ENCODE measurements around the gene MNAT1. TPM values are rescaled to one million over a fixed set of nuclear protein-coding genes. Genes with fewer than 3 reads are reported as not detected.
A peak's percentile ranks its signal among the peaks of the same experiment; 100 is the strongest.

MNAT1 gene
- total RNA-seq, 1 donor from 2014 or later = 32.7 TPM

DNA sequence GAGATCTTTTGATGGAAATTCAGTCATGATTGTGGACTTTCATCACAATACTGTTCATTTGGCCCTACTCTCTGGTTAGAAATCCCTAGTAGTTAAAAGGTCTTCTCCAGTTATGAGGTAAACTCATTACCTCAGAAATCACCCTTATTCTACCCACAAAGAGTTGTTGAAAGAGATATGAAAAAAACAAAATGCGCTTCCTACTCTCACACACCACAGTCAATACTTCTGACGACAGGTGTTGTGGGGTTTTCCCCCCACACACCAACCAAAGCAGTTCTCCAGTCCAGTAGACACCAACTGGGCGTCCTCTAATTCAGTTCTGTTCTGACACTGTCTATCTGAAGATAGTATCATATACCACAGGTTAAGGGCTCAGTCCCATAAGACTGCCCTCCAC is 191.4 kb downstream of the MNAT1 start:
- H3K36me3 Mint-ChIP-seq = peaks cover 11% of the 10 kb centered on the region
- TF ChIP-seq, protein P1, sequence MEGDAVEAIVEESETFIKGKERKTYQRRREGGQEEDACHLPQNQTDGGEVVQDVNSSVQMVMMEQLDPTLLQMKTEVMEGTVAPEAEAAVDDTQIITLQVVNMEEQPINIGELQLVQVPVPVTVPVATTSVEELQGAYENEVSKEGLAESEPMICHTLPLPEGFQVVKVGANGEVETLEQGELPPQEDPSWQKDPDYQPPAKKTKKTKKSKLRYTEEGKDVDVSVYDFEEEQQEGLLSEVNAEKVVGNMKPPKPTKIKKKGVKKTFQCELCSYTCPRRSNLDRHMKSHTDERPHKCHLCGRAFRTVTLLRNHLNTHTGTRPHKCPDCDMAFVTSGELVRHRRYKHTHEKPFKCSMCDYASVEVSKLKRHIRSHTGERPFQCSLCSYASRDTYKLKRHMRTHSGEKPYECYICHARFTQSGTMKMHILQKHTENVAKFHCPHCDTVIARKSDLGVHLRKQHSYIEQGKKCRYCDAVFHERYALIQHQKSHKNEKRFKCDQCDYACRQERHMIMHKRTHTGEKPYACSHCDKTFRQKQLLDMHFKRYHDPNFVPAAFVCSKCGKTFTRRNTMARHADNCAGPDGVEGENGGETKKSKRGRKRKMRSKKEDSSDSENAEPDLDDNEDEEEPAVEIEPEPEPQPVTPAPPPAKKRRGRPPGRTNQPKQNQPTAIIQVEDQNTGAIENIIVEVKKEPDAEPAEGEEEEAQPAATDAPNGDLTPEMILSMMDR (conservative IDR thresholded peaks at IDR 0.05) = no peak
- H3K27me3 Mint-ChIP-seq = no peaks in the 10 kb centered on the region
- no peak overlapping the region for H3K27ac Mint-ChIP-seq
- H3K9me3 Mint-ChIP-seq = no peaks in the 10 kb centered on the region
- peaks cover 6% of the 10 kb centered on the region for H3K4me1 Mint-ChIP-seq (ENCODE audit: unreplicated experiment)
- DNase-seq (ENCODE audit: extremely low spot score, unreplicated experiment) = no peak
- H3K4me3 Mint-ChIP-seq = no peak overlapping the region

DNA sequence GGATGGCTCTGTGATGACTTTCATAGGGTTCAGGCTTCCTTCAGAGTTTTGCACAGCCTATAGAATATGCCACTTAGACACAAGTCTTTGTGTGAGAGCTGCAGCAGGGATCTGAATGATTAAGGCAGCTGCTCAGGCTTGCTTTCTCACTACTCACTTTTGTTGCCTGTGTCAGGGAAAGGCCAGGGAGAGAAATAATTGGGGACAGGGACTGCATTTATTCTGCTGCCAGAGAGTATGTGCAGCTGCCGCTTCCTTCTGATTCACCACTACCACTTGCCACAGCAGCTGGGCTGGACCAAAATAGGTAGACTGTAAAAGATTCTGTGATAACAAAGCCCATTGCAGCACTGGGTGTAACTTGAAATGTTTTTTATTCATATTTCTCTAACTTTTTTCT is 196.7 kb downstream of the MNAT1 start:
- peaks cover 24% of the 10 kb centered on the region for H3K4me1 Mint-ChIP-seq (ENCODE audit: unreplicated experiment)
- DNase-seq (ENCODE audit: extremely low spot score, unreplicated experiment) = no peak
- peaks cover 9% of the 10 kb centered on the region for H3K36me3 Mint-ChIP-seq
- H3K27me3 Mint-ChIP-seq = no peaks in the 10 kb centered on the region
- peaks cover 5% of the 10 kb centered on the region for H3K9me3 Mint-ChIP-seq
- TF ChIP-seq, protein P1 (conservative IDR thresholded peaks at IDR 0.05) = no peak
- H3K4me3 Mint-ChIP-seq = no peak overlapping the region
- H3K27ac Mint-ChIP-seq = peak overlapping the region; percentile 14

DNA sequence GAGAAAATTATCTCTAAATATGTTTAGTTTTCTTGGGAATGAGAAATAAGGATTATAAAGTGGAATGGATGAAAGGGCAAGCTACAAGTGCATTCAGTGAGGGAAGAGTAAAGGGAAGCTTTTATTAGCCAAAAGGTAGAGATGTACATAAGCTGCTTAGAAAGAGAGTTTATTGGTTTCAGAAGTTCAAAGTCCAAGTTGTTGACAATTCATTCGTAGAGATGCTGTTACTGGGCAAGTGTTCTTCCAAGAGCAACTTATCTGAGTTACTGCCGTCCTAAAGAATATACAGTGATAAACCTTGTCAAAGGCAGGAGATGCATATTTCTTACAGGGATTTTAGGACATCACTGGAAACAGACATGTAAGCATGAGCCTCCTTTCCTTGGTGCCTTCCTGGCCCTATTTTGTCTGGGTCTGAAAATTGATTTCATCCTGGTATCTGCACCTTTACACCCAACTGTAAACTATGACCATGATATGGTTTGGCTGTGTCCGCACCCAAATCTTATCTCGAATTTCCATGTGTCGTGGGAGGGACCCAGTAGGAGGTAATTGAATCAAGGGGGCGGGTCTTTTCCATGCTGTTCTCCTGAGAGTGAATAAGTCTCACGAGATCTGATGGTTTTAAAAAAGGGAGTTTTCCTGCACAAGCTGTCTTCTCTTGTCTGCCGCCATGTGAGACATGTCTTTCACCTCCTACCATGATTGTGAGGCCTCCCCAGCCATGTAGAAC is 199.5 kb downstream of the MNAT1 start:
- H3K4me1 Mint-ChIP-seq (ENCODE audit: unreplicated experiment) = peaks cover 24% of the 10 kb centered on the region
- H3K27ac Mint-ChIP-seq = no peak overlapping the region
- TF ChIP-seq, protein P1 (conservative IDR thresholded peaks at IDR 0.05) = no peak
- DNase-seq (ENCODE audit: extremely low spot score, unreplicated experiment) = no peak
- peaks cover 6% of the 10 kb centered on the region for H3K9me3 Mint-ChIP-seq
- H3K27me3 Mint-ChIP-seq = no peaks in the 10 kb centered on the region
- H3K4me3 Mint-ChIP-seq = no peak overlapping the region
- peaks cover 2% of the 10 kb centered on the region for H3K36me3 Mint-ChIP-seq

DNA sequence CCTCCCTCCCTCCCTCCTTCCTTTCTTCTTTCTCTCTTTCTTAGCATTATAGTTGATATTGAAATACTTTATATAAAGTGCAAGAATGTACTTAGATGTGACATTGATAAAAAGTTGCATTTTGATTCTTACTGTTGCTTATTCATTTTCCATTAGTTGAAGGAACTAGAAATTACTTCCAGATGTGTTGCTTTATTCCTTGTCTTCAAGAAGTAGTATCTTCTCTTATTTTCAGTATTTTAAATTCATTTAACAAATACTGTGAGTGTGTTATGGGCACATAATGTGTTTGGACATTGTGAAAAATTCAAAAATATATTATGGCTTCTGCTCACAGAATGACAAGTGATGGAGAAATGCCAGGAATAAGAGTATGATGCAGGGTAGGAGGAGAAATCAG is 200.8 kb downstream of the MNAT1 start:
- no peak overlapping the region for H3K27ac Mint-ChIP-seq
- no peak overlapping the region for H3K4me3 Mint-ChIP-seq
- peaks cover 11% of the 10 kb centered on the region for H3K9me3 Mint-ChIP-seq
- DNase-seq (ENCODE audit: extremely low spot score, unreplicated experiment) = no peak
- TF ChIP-seq, protein P1 (conservative IDR thresholded peaks at IDR 0.05) = no peak
- peaks cover 24% of the 10 kb centered on the region for H3K4me1 Mint-ChIP-seq (ENCODE audit: unreplicated experiment)
- peaks cover 7% of the 10 kb centered on the region for H3K36me3 Mint-ChIP-seq
- no peaks in the 10 kb centered on the region for H3K27me3 Mint-ChIP-seq

DNA sequence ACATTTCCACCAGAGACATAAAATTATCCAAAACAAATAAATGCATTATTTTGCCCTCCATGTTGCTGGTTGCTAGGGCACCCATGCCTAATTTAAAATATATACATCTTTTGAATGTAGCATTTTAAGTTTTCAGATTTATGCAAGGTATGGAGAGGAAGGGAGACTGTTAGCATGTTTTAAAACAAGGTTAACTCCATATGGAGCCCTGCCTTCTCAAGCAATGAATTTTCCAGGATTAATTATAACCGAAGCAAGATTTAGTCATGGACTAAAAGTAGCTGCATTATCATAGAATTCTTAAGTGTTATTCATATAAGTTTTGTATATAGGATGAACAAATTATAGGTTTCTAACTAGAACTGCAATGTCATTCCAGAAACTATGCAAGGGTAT is 209.1 kb downstream of the MNAT1 start:
- no peak overlapping the region for H3K27ac Mint-ChIP-seq
- TF ChIP-seq, protein P1 (conservative IDR thresholded peaks at IDR 0.05) = no peak
- H3K27me3 Mint-ChIP-seq = no peaks in the 10 kb centered on the region
- peaks cover 21% of the 10 kb centered on the region for H3K36me3 Mint-ChIP-seq
- peaks cover 5% of the 10 kb centered on the region for H3K4me1 Mint-ChIP-seq (ENCODE audit: unreplicated experiment)
- no peak overlapping the region for H3K4me3 Mint-ChIP-seq
- DNase-seq (ENCODE audit: extremely low spot score, unreplicated experiment) = no peak
- peaks cover 6% of the 10 kb centered on the region for H3K9me3 Mint-ChIP-seq

Data from type B pancreatic cell (in vitro differentiated cells).